Omental fat pad (tissue), 4 donors: ENCODE measurements around the gene TEDC2. TPM values are rescaled to one million over a fixed set of nuclear protein-coding genes. Genes with fewer than 3 reads are reported as not detected.

Experiments used
- ATAC-seq: fragments of 150-250 bp; one replicate; pipeline ENCODE4 v1.9.1; 2016; ENCODE audit warnings: mild to moderate bottlenecking, moderate library complexity; ENCODE audit not compliant: low FRiP score
- DNase-seq: peaks from one replicate; pipeline ENCODE4 v3.0.0-alpha.2; 2019; ENCODE audit warnings: low spot score
- CTCF ChIP-seq, 3 donors: fragments of 450-650 bp; IDR thresholded peaks; one replicate each; pipeline ENCODE4 v1.5.1; 2016 to 2017; ENCODE audit warnings: antibody characterized with exemption in 3 of 3, mild to moderate bottlenecking in 3 of 3, moderate library complexity in 2 of 3
- total RNA-seq, 4 donors: library from RNA; depleted of rRNA; stranded (reverse); fragments of >200 nt; gene quantifications; one replicate each; pipeline ENCODE4 v1.1.0, GENCODE V29; 2016

TEDC2 gene
- total RNA-seq, 4 donors from 2014 or later: 0.50 to 1.1 TPM; not detected in 2

- no peak for ATAC-seq
- DNase-seq: no peak
- TF ChIP-seq CTCF (IDR thresholded peaks at IDR 0.05): no peak
Observed at GRCh38 chr16:2497116-2497630, 37.3 kb downstream of the TEDC2 start.

- DNase-seq (no peak), ATAC-seq (no peak)
- no peak for TF ChIP-seq CTCF (IDR thresholded peaks at IDR 0.05)
Observed at GRCh38 chr16:2497695-2498484, 38.0 kb downstream of the TEDC2 start.

GRCh38 chr16:2498531-2499253 is 38.8 kb downstream of the TEDC2 start:
- no peak for TF ChIP-seq CTCF (IDR thresholded peaks at IDR 0.05)
- ATAC-seq: no peak
- no peak for DNase-seq

- ATAC-seq (no peak), DNase-seq (no peak)
- TF ChIP-seq CTCF (IDR thresholded peaks at IDR 0.05): no peak
Observed at GRCh38 chr16:2499454-2499853, 39.5 kb downstream of the TEDC2 start.

GRCh38 chr16:2499890-2500429 is 40.1 kb downstream of the TEDC2 start:
- ATAC-seq: no peak
- DNase-seq: no peak
- no peak for TF ChIP-seq CTCF (IDR thresholded peaks at IDR 0.05)

- ATAC-seq (no peak), DNase-seq (no peak)
- TF ChIP-seq CTCF (IDR thresholded peaks at IDR 0.05): no peak
Observed at GRCh38 chr16:2500430-2500917, 40.6 kb downstream of the TEDC2 start.
